ENCODE measurements around the gene POLR3E.

GRCh38 chr16:22293137-22294106 lies 3.8 kb upstream of the POLR3E start:
- TF ChIP-seq CTCF (IDR thresholded peaks at IDR 0.05; ENCODE audit: borderline replicate concordance, extremely low read depth, low read length, poor library complexity, severe bottlenecking) (no peak), EZH2 (IDR thresholded peaks at IDR 0.05; ENCODE audit: borderline replicate concordance, low read depth, low read length, severe bottlenecking) (no peak)

Measured in DND-41 (cell line).